ENCODE results near the gene SEMA4C.
A peak's percentile ranks its signal among the peaks of the same experiment; 100 is the strongest.

GRCh38 chr2:96839293-96839874 lies 30.5 kb downstream of the SEMA4C start:
- TF ChIP-seq CTCF (IDR thresholded peaks at IDR 0.05; ENCODE audit: insufficient read depth, low read length) (no peak), POLR2AphosphoS5 (IDR thresholded peaks at IDR 0.05; ENCODE audit: low read depth) (peak; percentile 60)
